Gastroesophageal sphincter (tissue), 3 donors: Measurements from ENCODE around the gene PLAC8.

Experiments
- CTCF ChIP-seq, 4 experiments: fragments of 200-600 bp in 2 of 4; fragments of 450-650 bp in 2 of 4; sonication (generic) in 1 of 4; IDR thresholded peaks; one replicate each; pipeline ENCODE4 v1.5.1; 2017 to 2019; ENCODE audit warnings: antibody characterized with exemption in 4 of 4, mild to moderate bottlenecking in 2 of 4, moderate library complexity in 2 of 4
- POLR2AphosphoS5 ChIP-seq: sonication (generic); formaldehyde crosslinking; IDR thresholded peaks from one replicate; pipeline ENCODE4 v1.6.1; 2017; ENCODE audit warnings: antibody characterized with exemption

DNA sequence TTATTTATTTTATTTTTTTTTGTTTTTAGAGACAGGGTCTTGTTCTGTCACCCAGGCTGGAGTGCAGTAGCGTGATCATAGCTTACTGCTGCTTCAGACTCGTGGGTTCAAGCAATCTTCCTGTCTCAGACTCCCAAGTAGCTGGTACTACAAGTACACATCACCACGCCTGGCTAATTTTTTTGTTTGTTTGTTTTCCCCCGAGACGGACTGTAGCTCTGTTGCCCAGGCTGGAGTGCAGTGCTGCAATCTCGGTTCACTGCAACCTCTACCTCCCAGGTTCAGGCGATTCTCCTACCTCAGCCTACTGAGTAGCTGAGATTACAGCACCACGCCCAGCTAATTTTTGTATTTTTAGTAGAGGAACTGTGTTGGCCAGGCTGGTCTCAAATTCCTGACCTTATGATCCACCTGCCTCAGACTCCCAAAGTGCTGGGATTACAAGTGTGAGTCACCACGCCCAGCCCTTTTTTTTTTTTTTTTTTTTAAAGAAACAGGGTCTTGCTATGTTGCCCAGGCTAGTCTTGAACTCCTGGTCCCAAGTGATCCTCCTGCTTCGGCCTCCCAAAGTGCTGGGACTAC is 47.4 kb downstream of the PLAC8 start:
- TF ChIP-seq CTCF (IDR thresholded peaks at IDR 0.05) = no peak
- no peak for TF ChIP-seq POLR2AphosphoS5
